DOHH2 (cell line): ENCODE measurements around the gene SLX4IP.

Experiments used
- H3F3A ChIP-seq: fragments of 200-600 bp; sonication (generic), shearing (Covaris generic); 2 replicates; pipeline ENCODE4 v1.6.0; 2016; ENCODE audit warnings: antibody characterized with exemption, mild to moderate bottlenecking; ENCODE audit not compliant: control insufficient read depth, insufficient read depth
- H3K27ac ChIP-seq: fragments of 200-600 bp; sonication (generic); 2 replicates; pipeline ENCODE4 v1.5.1; 2014; ENCODE audit warnings: low read depth, mild to moderate bottlenecking, low read length, moderate library complexity
- H3K27me3 ChIP-seq: fragments of 200-600 bp; sonication (generic); 2 replicates; pipeline ENCODE4 v1.6.1; 2014; ENCODE audit warnings: mild to moderate bottlenecking, low read length, mixed read lengths; ENCODE audit not compliant: control insufficient read depth
- H3K36me3 ChIP-seq: fragments of 200-600 bp; sonication (generic); 2 replicates; pipeline ENCODE4 v1.6.1; 2014; ENCODE audit warnings: mild to moderate bottlenecking, low read length, moderate library complexity, mixed read lengths; ENCODE audit not compliant: control insufficient read depth
- H3K4me1 ChIP-seq: fragments of 200-600 bp; sonication (generic); 2 replicates; pipeline ENCODE4 v1.6.1; 2014; ENCODE audit warnings: mild to moderate bottlenecking, low read length, mixed read lengths; ENCODE audit not compliant: control insufficient read depth
- H3K4me2 ChIP-seq: fragments of 200-600 bp; sonication (generic); 2 replicates; pipeline ENCODE4 v1.6.0; 2014; ENCODE audit warnings: mild to moderate bottlenecking, low read length, moderate library complexity
- H3K4me3 ChIP-seq: fragments of 200-600 bp; sonication (generic); 2 replicates; pipeline ENCODE4 v1.5.1; 2014; ENCODE audit warnings: mild to moderate bottlenecking, low read length, mixed read lengths
- H3K79me2 ChIP-seq: fragments of 200-600 bp; sonication (generic); 2 replicates; pipeline ENCODE4 v1.6.1; 2014; ENCODE audit warnings: mild to moderate bottlenecking, low read length, mixed read lengths; ENCODE audit not compliant: control insufficient read depth
- H3K9me2 ChIP-seq: fragments of 200-600 bp; sonication (generic); replicated peaks from 2 replicates; pipeline ENCODE4 v1.6.1; 2014; ENCODE audit warnings: mild to moderate bottlenecking, low read length, mixed read lengths; ENCODE audit not compliant: control insufficient read depth
- H3K9me3 ChIP-seq: fragments of 200-600 bp; sonication (generic); 2 replicates; pipeline ENCODE4 v1.6.1; 2014; ENCODE audit warnings: antibody characterized with exemption, low read length, mixed read lengths; ENCODE audit not compliant: control insufficient read depth, insufficient read depth
- H4K20me1 ChIP-seq: fragments of 200-600 bp; sonication (generic); 2 replicates; pipeline ENCODE4 v1.6.0; 2014; ENCODE audit warnings: low read depth, mild to moderate bottlenecking, antibody characterized with exemption, low read length, moderate library complexity; ENCODE audit not compliant: control insufficient read depth, insufficient read depth
- EZH2phosphoT487 ChIP-seq: fragments of 200-600 bp; sonication (generic); IDR thresholded peaks from 2 replicates; pipeline ENCODE4 v1.6.1; 2017; ENCODE audit warnings: borderline replicate concordance, mild to moderate bottlenecking, antibody characterized with exemption, low read length, moderate library complexity, mixed read lengths
- TF ChIP-seq, protein P1 (sequence below): fragments of 200-600 bp; sonication (generic); IDR thresholded peaks from one replicate; pipeline ENCODE4 v1.5.1; 2014; ENCODE audit warnings: antibody characterized with exemption, mild to moderate bottlenecking, low read depth, low read length; ENCODE audit not compliant: poor library complexity, severe bottlenecking

SLX4IP gene

DNA sequence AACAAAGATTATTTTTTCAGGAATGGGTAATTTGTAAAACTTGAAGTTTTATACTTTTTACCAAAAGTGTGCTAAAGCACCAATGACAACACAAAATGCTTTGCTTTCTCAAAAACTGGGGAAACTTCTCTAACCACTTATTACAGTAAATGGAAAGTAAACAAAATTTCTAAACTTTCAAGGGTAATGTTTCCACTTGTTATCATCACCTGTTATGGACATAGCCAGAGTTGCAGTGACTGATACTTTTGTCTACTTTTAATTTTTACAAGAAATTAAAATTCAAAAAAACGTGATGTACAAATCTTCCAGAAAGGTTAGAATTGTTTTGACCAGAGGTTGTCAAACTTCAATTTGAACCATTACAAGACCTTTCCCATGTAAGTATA, 138.8 kb downstream of the SLX4IP start:
- no peaks in the 10 kb centered on the region for H3K36me3 ChIP-seq
- no peaks in the 10 kb centered on the region for H3K79me2 ChIP-seq
- no peaks in the 10 kb centered on the region for H3K9me3 ChIP-seq
- H3K4me3 ChIP-seq: no peak overlapping the region
- no peaks in the 10 kb centered on the region for H3K4me1 ChIP-seq
- H3K9me2 ChIP-seq: no peaks in the 10 kb centered on the region
- no peaks in the 10 kb centered on the region for H3K27me3 ChIP-seq
- H3K4me2 ChIP-seq: no peak overlapping the region
- H4K20me1 ChIP-seq: no peaks in the 10 kb centered on the region
- no peak overlapping the region for H3K27ac ChIP-seq
- no peak for TF ChIP-seq EZH2phosphoT487
- TF ChIP-seq, protein P1, sequence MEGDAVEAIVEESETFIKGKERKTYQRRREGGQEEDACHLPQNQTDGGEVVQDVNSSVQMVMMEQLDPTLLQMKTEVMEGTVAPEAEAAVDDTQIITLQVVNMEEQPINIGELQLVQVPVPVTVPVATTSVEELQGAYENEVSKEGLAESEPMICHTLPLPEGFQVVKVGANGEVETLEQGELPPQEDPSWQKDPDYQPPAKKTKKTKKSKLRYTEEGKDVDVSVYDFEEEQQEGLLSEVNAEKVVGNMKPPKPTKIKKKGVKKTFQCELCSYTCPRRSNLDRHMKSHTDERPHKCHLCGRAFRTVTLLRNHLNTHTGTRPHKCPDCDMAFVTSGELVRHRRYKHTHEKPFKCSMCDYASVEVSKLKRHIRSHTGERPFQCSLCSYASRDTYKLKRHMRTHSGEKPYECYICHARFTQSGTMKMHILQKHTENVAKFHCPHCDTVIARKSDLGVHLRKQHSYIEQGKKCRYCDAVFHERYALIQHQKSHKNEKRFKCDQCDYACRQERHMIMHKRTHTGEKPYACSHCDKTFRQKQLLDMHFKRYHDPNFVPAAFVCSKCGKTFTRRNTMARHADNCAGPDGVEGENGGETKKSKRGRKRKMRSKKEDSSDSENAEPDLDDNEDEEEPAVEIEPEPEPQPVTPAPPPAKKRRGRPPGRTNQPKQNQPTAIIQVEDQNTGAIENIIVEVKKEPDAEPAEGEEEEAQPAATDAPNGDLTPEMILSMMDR: no peak
- H3F3A ChIP-seq: no peaks in the 10 kb centered on the region

GRCh38 chr20:10576411-10577090, 141.4 kb downstream of the SLX4IP start:
- H3F3A ChIP-seq: no peaks in the 10 kb centered on the region
- H3K4me1 ChIP-seq: no peaks in the 10 kb centered on the region
- H4K20me1 ChIP-seq: no peaks in the 10 kb centered on the region
- no peaks in the 10 kb centered on the region for H3K9me2 ChIP-seq
- no peaks in the 10 kb centered on the region for H3K36me3 ChIP-seq
- TF ChIP-seq EZH2phosphoT487: no peak
- TF ChIP-seq, protein P1: no peak
- no peak overlapping the region for H3K4me2 ChIP-seq
- H3K79me2 ChIP-seq: no peaks in the 10 kb centered on the region
- H3K9me3 ChIP-seq: no peaks in the 10 kb centered on the region
- H3K27ac ChIP-seq: no peak overlapping the region
- H3K27me3 ChIP-seq: no peaks in the 10 kb centered on the region
- H3K4me3 ChIP-seq: no peak overlapping the region

- TF ChIP-seq, protein P1: no peak
- no peak for TF ChIP-seq EZH2phosphoT487
- Histone ChIP-seq H3K36me3 (no peaks in the 10 kb centered on the region), H3K79me2 (no peaks in the 10 kb centered on the region), H4K20me1 (no peaks in the 10 kb centered on the region), H3F3A (no peaks in the 10 kb centered on the region), H3K9me2 (no peaks in the 10 kb centered on the region), H3K4me3 (no peak overlapping the region), H3K9me3 (no peaks in the 10 kb centered on the region), H3K4me1 (no peaks in the 10 kb centered on the region), H3K4me2 (no peak overlapping the region), H3K27me3 (no peaks in the 10 kb centered on the region), H3K27ac (no peak overlapping the region)
Measured at GRCh38 chr20:10577648-10578047, 142.5 kb downstream of the SLX4IP start.
